Activated CD8-positive, alpha-beta memory T cell treated with anti-CD3 and anti-CD28 coated beads for 48 hours (primary cell): Measurements from ENCODE around the gene TBX3.
A peak's percentile ranks its signal among the peaks of the same experiment; 100 is the strongest.

Experiments used
- DNase-seq, 3 experiments: peaks; one replicate each; pipeline ENCODE4 v3.0.0-alpha.2; 2020; ENCODE audit warnings: low read depth in 2 of 3, low spot score in 2 of 3

The TBX3 gene

GRCh38 chr12:114628199-114628598 is 55.8 kb downstream of the TBX3 start:
- no peak for DNase-seq

DNA sequence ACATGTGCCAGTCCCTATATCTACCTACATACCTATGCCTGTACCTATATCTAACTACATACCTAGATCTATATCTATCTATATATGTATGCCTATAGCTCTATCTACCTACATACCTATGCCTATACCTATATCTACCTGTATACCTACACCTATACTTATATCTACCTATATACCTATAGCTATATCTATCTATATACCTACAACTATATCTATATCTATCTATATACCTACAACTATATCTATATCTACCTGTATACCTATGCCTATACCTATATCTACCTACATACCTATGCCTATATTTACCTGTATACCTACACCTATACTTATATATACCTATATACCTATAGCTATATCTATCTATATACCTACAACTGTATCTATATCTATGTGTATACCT is 56.6 kb downstream of the TBX3 start:
- no peak for DNase-seq

- peak; percentile 14 to 31 (median 30) for DNase-seq
Measured at GRCh38 chr12:114625294-114625851, 58.6 kb downstream of the TBX3 start.

- DNase-seq, result no peak
Measured at GRCh38 chr12:114623737-114624136, 60.2 kb downstream of the TBX3 start.
